HEK293 (cell line): Measurements from ENCODE around the gene LRSAM1.

ENCODE experiments used
- BCL11A ChIP-seq: fragments of 450-650 bp; formaldehyde crosslinking; IDR thresholded peaks from 2 replicates; pipeline ENCODE4 v1.5.1; 2016; ENCODE audit warnings: low read depth, missing biosample characterization, missing genetic modification characterization
- PBX3 ChIP-seq: sonication (generic); formaldehyde crosslinking; IDR thresholded peaks from 2 replicates; pipeline ENCODE4 v1.8.1; 2022; ENCODE audit warnings: mild to moderate bottlenecking, moderate library complexity, missing genetic modification reagents
- YY1 ChIP-seq: fragments of 450-650 bp; formaldehyde crosslinking; IDR thresholded peaks from 2 replicates; pipeline ENCODE4 v1.5.1; 2018; ENCODE audit warnings: missing biosample characterization, missing genetic modification characterization
- ZBTB8A ChIP-seq: fragments of 450-650 bp; formaldehyde crosslinking; IDR thresholded peaks from 2 replicates; pipeline ENCODE4 v1.5.1; 2016; ENCODE audit warnings: missing biosample characterization, missing genetic modification characterization
- ZNF558 ChIP-seq: fragments of 450-650 bp; formaldehyde crosslinking; IDR thresholded peaks from 2 replicates; pipeline ENCODE4 v1.5.1; 2016; ENCODE audit warnings: missing biosample characterization, missing genetic modification characterization
- ZNF658 ChIP-seq: fragments of 450-650 bp; formaldehyde crosslinking; IDR thresholded peaks from 2 replicates; pipeline ENCODE4; 2016; ENCODE audit warnings: missing biosample characterization, missing genetic modification characterization
- TF ChIP-seq, protein P1 (sequence below): fragments of 450-650 bp; formaldehyde crosslinking; IDR thresholded peaks from 2 replicates; pipeline ENCODE4 v1.5.1; 2016; ENCODE audit warnings: missing biosample characterization, missing genetic modification characterization
- TF ChIP-seq, protein P2 (sequence below): fragments of 450-650 bp; formaldehyde crosslinking; conservative IDR thresholded peaks from 2 replicates; pipeline ENCODE4 v1.5.1; 2016; ENCODE audit warnings: low read depth, missing biosample characterization, missing genetic modification characterization
- TF ChIP-seq, protein P3 (sequence below): fragments of 450-650 bp; formaldehyde crosslinking; IDR thresholded peaks from 2 replicates; pipeline ENCODE4 v1.5.1; 2016; ENCODE audit warnings: missing biosample characterization, missing genetic modification characterization

DNA sequence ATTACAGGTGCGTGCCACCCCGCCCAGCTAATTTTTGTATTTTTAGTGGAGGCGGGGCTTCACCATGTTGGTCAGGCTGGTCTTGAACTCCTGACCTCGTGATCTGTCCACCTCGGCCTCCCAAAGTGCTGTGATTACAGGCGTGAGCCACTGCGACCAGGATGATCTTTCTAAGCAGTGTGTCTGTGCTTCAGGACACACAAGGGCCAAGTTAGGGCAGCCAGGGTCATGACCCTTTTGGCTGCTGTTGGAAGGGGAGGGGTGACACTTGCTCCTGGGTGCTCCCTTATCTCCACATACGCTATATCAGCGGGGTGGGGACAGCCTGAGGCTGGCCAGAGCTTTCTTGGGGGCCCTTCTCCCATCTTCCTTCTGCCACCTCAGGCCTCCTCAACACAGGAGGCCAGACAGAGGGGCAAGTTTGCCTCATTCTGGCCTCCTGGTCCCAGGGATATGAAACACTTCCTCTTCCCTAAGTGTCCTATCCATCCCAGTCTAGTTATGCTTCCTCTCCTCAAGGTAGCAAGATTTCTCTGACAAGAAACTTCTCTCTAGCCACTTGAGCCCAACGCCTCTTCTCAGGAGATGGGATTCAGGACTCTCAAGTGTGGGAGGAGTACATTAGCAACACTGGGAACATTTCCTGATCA, 29.1 kb upstream of the LRSAM1 start:
- TF ChIP-seq YY1 (no peak), ZNF558 (tag by site-specific recombination) (no peak), PBX3 (CRISPR knock-in tag) (no peak), ZBTB8A (tag by site-specific recombination) (no peak), BCL11A (no peak), ZNF658 (tag by site-specific recombination) (no peak)
- TF ChIP-seq, protein P1, sequence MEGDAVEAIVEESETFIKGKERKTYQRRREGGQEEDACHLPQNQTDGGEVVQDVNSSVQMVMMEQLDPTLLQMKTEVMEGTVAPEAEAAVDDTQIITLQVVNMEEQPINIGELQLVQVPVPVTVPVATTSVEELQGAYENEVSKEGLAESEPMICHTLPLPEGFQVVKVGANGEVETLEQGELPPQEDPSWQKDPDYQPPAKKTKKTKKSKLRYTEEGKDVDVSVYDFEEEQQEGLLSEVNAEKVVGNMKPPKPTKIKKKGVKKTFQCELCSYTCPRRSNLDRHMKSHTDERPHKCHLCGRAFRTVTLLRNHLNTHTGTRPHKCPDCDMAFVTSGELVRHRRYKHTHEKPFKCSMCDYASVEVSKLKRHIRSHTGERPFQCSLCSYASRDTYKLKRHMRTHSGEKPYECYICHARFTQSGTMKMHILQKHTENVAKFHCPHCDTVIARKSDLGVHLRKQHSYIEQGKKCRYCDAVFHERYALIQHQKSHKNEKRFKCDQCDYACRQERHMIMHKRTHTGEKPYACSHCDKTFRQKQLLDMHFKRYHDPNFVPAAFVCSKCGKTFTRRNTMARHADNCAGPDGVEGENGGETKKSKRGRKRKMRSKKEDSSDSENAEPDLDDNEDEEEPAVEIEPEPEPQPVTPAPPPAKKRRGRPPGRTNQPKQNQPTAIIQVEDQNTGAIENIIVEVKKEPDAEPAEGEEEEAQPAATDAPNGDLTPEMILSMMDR (tag by site-specific recombination), result no peak
- TF ChIP-seq, protein P2, sequence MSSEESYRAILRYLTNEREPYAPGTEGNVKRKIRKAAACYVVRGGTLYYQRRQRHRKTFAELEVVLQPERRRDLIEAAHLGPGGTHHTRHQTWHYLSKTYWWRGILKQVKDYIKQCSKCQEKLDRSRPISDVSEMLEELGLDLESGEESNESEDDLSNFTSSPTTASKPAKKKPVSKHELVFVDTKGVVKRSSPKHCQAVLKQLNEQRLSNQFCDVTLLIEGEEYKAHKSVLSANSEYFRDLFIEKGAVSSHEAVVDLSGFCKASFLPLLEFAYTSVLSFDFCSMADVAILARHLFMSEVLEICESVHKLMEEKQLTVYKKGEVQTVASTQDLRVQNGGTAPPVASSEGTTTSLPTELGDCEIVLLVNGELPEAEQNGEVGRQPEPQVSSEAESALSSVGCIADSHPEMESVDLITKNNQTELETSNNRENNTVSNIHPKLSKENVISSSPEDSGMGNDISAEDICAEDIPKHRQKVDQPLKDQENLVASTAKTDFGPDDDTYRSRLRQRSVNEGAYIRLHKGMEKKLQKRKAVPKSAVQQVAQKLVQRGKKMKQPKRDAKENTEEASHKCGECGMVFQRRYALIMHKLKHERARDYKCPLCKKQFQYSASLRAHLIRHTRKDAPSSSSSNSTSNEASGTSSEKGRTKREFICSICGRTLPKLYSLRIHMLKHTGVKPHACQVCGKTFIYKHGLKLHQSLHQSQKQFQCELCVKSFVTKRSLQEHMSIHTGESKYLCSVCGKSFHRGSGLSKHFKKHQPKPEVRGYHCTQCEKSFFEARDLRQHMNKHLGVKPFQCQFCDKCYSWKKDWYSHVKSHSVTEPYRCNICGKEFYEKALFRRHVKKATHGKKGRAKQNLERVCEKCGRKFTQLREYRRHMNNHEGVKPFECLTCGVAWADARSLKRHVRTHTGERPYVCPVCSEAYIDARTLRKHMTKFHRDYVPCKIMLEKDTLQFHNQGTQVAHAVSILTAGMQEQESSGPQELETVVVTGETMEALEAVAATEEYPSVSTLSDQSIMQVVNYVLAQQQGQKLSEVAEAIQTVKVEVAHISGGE (tag by site-specific recombination), result no peak
- TF ChIP-seq, protein P3, sequence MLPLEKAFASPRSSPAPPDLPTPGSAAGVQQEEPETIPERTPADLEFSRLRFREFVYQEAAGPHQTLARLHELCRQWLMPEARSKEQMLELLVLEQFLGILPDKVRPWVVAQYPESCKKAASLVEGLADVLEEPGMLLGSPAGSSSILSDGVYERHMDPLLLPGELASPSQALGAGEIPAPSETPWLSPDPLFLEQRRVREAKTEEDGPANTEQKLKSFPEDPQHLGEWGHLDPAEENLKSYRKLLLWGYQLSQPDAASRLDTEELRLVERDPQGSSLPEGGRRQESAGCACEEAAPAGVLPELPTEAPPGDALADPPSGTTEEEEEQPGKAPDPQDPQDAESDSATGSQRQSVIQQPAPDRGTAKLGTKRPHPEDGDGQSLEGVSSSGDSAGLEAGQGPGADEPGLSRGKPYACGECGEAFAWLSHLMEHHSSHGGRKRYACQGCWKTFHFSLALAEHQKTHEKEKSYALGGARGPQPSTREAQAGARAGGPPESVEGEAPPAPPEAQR (tag by site-specific recombination), result no peak
